MG63 (cell line): ENCODE data around the gene RAPGEF6. TPM values are rescaled to one million over a fixed set of nuclear protein-coding genes. Genes with fewer than 3 reads are reported as not detected.
A peak's percentile ranks its signal among the peaks of the same experiment; 100 is the strongest.

Experiments used
- DNase-seq: peaks from one replicate; pipeline ENCODE4 v3.0.0-alpha.2; 2020
- H3K27me3 ChIP-seq: fragments of 250-450 bp; sonication (Bioruptor Pico); 2 replicates; pipeline ENCODE4 v1.5.1; 2020; ENCODE audit warnings: mild to moderate bottlenecking, moderate library complexity
- H3K36me3 ChIP-seq: fragments of 250-450 bp; sonication (Bioruptor Pico); 2 replicates; pipeline ENCODE4 v1.5.1; 2020; ENCODE audit warnings: mild to moderate bottlenecking, moderate library complexity
- H3K4me3 ChIP-seq: fragments of 250-450 bp; sonication (Bioruptor Pico); 2 replicates; pipeline ENCODE4 v1.5.1; 2020; ENCODE audit warnings: mild to moderate bottlenecking, moderate library complexity
- H3K9me3 ChIP-seq: fragments of 250-450 bp; sonication (Bioruptor Pico); 2 replicates; pipeline ENCODE4 v1.5.1; 2020; ENCODE audit warnings: mild to moderate bottlenecking, moderate library complexity
- total RNA-seq: library from RNA; depleted of rRNA; stranded (reverse); fragments of >200 nt; shearing (Covaris generic); gene quantifications from 2 replicates; pipeline ENCODE4 v1.2.3, GENCODE V29; 2014; ENCODE audit warnings: low replicate concordance

The RAPGEF6 gene
- total RNA-seq, 1 experiment from 2014 or later: 5.4 TPM

DNA sequence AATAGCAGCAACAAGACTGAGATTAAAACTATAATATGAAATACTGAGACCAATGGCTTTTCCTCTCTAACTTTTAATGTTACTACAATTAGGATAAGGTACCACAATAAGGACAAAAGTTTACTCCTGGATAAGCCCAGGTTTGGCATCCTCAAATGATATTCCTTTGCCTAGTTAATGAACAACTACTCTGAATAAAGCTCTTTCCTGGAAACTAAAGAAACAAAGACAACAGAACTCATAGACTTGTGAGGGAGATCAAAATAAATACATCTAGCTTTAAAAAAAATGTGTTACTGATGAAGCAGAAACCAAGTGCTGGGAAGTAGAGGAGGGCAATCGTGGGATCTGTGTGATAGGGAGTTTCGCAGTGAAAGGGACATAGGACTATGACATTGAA is 19.3 kb upstream of the RAPGEF6 start:
- Histone ChIP-seq H3K9me3 (no peaks in the 10 kb centered on the region), H3K27me3 (no peaks in the 10 kb centered on the region), H3K36me3 (peaks cover 52% of the 10 kb centered on the region), H3K4me3 (no peak overlapping the region)
- no peak for DNase-seq

DNA sequence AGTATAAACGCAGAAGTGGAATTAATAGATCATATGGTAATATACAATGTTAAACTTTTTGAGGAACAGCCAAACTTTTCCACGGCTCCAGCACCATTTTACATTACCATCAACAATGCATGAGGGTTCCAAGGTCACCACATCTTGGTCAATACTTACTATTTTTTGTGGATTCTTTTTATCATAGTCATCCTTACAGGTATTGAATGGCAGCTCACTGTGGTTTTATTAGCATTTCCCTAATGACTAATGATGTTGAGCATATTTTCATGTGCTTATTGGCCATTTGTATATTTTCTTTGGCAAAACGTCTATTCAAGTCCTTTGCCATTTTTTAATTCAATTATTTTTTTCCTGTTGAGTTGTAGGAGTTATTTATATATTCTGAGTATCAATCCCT is 14.1 kb upstream of the RAPGEF6 start:
- peaks cover 75% of the 10 kb centered on the region for H3K36me3 ChIP-seq
- no peak overlapping the region for H3K4me3 ChIP-seq
- no peaks in the 10 kb centered on the region for H3K27me3 ChIP-seq
- H3K9me3 ChIP-seq: no peaks in the 10 kb centered on the region
- no peak for DNase-seq

DNA sequence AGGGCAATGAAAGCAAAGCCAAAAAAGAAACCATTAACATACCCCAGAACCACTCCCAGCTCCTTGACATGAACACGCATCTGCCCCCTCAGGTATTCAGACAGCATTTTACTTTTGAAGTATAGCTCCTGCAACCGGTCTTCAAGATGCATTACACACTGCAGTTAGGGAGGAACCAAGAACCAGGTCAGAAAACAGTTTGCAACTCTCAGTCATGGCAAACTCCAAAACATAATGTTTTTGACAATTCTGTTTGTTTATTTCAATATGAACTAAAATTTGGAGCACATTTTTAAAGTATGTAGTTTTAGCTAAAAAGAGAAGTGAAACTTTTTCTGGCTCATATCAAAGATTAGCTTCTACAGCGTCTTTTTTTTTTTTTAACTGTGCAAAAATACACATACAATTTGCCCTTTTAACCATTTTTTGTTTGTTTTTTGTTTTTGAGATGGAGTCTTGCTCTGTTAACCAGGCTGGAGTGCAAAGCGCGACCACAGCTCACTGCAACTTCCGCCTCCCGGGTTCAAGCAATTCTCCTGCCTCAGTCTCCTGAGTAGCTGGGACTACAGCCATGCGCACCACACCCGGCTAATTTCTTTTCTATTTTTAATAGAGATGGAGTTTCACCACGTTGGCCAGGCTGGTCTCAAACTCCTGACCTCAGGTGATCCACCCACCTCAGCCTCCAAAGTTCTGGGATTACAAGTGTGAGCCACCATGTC is 12.2 kb upstream of the RAPGEF6 start:
- Histone ChIP-seq H3K4me3 (no peak overlapping the region), H3K9me3 (no peaks in the 10 kb centered on the region), H3K36me3 (peaks cover 78% of the 10 kb centered on the region), H3K27me3 (no peaks in the 10 kb centered on the region)
- DNase-seq: no peak

DNA sequence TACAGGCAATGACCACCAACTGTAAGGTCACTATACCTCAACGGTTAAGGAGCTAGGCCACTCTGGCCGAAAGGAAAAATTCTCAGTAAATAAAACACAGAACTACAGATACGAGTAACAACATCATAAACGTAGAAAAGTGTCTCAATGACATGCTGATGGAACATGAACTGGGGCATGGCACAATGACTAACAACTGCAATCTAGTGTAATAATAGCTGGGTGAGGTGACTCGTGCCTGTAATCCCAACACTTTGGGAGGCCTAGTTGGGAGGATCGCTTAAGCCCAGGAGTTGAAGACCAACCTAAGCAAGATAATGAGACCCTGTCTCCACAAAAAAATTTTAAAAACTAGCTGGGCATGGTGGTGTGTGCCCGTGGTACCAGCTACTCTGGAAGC is 9.8 kb upstream of the RAPGEF6 start:
- H3K27me3 ChIP-seq: no peaks in the 10 kb centered on the region
- DNase-seq: peak; percentile 23
- no peak overlapping the region for H3K4me3 ChIP-seq
- H3K36me3 ChIP-seq: peaks cover 69% of the 10 kb centered on the region
- H3K9me3 ChIP-seq: no peaks in the 10 kb centered on the region

DNA sequence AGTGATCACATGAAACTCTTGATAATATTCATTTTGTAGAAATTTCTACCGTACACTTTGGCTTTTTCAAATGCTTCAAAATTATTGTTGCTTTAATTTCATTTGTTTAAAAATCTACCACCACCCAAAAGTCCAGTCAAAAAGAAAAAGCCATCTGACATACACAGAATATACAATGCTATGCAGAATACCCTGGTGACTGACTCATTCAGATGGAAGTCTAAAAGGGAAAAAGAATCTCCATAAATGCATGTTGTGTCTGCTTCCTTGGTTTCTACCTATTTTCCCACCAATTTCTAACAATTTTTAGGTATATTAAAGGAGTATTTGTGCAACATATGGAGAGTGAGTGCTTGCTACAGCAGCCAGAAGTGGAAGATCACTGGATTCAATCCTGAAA is 9.3 kb upstream of the RAPGEF6 start:
- Histone ChIP-seq H3K4me3 (no peak overlapping the region), H3K27me3 (no peaks in the 10 kb centered on the region), H3K36me3 (peaks cover 64% of the 10 kb centered on the region), H3K9me3 (no peaks in the 10 kb centered on the region)
- no peak for DNase-seq

DNA sequence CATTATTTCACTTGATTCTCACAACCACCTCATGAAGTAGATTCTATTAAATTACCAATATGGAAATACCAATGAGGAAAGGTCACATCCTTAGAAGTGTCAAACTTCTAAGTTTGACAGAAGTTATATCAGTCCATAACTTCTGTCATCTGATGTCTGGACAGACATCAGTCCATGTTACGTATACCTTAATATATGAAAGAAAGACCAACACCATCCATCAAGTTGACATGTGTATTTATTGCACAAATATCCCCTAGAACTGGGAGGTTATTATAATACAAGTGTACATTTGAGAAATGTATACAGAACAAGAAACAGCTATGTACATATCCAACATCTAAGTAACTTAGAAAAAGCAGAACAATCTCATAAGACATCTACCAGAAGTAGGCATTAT is 6.5 kb upstream of the RAPGEF6 start:
- no peaks in the 10 kb centered on the region for H3K27me3 ChIP-seq
- H3K4me3 ChIP-seq: no peak overlapping the region
- no peaks in the 10 kb centered on the region for H3K9me3 ChIP-seq
- no peak for DNase-seq
- H3K36me3 ChIP-seq: peaks cover 46% of the 10 kb centered on the region

DNA sequence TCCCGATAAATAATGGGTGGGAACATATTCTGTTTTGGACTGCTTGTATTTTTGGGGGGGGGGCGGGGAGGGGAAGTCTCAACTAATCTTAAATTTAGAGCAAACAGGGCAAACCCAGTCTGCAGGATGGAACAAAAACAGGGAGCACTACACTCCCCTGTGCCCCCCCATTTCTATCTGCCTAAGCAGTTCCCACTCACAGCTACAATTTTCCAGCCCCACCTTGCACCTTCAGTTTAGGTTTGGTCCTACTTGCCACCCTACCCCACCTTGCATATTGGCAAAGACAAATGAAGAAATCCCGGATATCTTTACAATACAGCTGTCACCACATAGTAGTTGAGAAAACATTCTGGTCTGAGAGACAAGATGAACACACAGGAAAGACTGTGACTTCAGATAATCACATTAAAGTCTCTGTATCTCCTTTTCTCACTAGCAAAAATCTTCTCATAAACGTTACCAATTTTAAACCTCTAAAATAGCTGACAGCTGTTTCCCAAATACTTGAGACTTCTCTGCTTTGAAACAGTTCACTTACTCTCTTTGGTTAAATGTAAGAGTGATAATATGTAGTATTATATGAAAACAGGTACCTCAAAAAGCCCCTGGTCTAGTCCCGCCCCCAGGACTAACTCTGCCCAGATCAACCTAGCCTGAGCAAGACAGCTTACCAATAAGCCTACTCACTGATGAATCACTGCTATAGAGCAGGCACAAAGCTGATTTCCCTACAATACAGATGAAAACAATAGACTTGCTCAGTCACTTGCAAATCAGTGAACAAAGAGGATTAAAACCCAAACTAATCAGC is 5.2 kb upstream of the RAPGEF6 start:
- DNase-seq: peak; percentile 34

DNA sequence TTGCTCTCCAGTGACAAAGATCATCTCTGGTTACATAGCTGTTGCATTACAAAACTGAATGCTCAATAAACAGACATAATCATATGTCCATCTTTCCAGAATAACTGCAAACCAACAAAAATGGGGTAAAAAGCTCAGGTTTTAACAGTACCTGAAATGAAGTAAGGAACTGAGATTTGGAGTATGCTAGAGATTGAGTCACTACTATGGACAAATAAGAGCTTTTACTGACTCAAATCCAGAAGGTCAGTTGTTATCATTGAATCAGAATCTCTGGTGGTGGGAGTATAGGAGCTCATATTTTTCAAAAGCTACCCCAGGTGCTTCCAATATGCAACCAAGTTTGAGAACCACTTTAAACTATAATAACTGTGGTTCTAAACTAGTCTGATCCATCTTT is 4.1 kb upstream of the RAPGEF6 start:
- H3K27me3 ChIP-seq: no peaks in the 10 kb centered on the region
- peaks cover 27% of the 10 kb centered on the region for H3K36me3 ChIP-seq
- DNase-seq: no peak
- H3K4me3 ChIP-seq: no peak overlapping the region
- no peaks in the 10 kb centered on the region for H3K9me3 ChIP-seq

More for the DNA sequence above, 5.2 kb upstream of the RAPGEF6 start:
- Histone ChIP-seq H3K4me3 (no peak overlapping the region), H3K9me3 (no peaks in the 10 kb centered on the region), H3K36me3 (peaks cover 35% of the 10 kb centered on the region), H3K27me3 (no peaks in the 10 kb centered on the region)

DNA sequence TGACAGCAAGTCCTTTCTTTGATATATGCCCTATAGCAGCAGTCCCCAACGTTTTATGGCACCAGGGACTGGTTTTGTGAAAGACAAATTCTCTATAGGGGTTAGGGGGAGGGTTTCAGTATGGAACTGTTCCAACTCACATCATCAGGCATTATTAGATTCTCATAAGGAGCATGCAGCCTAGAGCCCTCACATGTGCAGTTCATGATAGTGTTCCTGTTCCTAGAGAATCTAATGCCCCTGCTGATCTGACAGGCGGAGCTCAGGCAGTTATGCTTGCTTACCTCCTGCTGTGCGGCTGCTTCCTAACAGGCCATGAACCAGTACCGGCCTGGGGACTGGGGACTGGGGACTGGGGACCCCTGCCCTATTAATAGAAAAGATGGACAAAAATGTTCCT is 2.7 kb upstream of the RAPGEF6 start:
- H3K27me3 ChIP-seq: no peaks in the 10 kb centered on the region
- H3K9me3 ChIP-seq: no peaks in the 10 kb centered on the region
- no peak overlapping the region for H3K4me3 ChIP-seq
- no peak for DNase-seq
- peaks cover 21% of the 10 kb centered on the region for H3K36me3 ChIP-seq

DNA sequence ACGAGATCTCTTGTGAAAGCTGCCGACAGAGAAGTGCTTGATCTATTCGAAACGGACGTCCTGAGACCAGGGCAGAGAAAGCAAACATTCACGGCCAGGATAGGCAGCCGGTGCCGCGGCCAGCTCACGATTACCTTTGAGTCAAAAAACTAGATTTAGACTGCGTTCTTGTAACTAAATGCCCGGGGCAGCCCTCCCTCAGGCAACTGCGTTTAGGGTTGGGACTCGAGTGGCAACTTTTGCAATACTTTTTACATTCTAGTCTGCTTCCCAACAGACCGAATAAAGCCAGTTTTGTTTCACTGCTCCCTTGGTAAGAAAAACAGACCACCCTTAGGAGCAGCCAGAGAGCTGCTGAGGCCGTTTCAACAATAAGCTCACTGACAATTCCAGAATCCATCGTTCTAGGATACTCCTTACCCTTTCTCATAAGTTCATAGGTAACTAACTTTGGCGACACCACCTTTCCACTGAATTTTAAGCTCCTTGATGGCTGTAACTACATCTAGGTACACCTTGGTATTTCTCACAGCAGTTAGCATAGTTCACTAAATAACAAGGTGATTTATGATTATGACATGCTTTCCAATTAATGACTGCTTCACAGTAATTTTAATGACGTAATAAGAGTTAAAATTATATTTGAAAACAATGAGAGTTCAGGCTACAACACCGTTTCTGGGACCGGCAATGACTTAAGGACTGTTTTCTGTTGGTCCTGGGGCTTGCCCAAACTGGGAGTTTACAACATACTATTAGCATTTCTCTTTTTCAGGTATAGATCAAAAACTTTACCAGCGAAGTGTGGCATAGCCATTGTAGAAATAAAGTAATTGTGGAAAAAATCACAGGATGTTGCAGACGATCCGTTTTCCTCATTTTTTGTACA is 899 bp upstream of the RAPGEF6 start:
- Histone ChIP-seq H3K36me3 (peaks cover 10% of the 10 kb centered on the region), H3K9me3 (no peaks in the 10 kb centered on the region), H3K27me3 (no peaks in the 10 kb centered on the region), H3K4me3 (peak overlapping the region; percentile 86)
- no peak for DNase-seq

DNA sequence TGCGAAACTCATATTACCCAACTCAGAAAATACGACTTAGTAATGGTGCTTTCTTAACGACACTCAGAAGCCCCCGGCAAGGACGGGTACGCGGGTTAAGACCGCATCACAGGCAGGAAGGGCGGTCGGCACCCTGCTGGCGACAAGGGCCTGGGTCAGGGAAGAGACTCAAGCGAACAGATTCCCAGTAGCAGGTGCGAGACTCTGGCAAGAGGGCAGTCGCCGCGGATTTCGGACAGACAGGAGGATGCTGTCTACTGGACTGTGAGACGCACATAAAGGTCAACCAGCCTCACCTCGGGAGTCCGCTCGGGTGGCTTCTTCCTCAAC is 398 bp downstream of the RAPGEF6 start:
- Histone ChIP-seq H3K4me3 (peak overlapping the region; percentile 86), H3K27me3 (no peaks in the 10 kb centered on the region), H3K36me3 (peaks cover 6% of the 10 kb centered on the region), H3K9me3 (no peaks in the 10 kb centered on the region)
- peak; percentile 74 for DNase-seq

DNA sequence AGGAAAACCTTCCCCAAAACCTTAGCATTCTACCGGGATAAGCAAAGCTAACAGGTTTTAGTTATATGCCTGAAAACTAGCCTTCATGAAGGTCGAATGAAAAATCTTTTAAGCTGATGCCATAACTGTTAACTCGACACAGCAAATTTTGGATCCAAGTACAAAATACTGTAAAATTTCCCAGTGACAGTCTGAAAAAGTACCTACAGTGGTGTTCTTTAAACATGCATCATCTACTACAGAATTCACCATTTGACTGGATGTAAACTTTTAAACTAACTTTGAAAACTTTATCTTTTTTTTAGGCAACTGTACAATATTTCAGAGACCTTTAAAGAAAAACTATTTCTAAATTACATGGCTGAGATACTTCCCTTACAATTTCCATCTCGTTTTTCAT is 791 bp downstream of the RAPGEF6 start:
- DNase-seq: no peak
- Histone ChIP-seq H3K27me3 (no peaks in the 10 kb centered on the region), H3K4me3 (peak overlapping the region; percentile 86), H3K36me3 (peaks cover 6% of the 10 kb centered on the region), H3K9me3 (no peaks in the 10 kb centered on the region; the same call in 1 of the 2 replicates)

DNA sequence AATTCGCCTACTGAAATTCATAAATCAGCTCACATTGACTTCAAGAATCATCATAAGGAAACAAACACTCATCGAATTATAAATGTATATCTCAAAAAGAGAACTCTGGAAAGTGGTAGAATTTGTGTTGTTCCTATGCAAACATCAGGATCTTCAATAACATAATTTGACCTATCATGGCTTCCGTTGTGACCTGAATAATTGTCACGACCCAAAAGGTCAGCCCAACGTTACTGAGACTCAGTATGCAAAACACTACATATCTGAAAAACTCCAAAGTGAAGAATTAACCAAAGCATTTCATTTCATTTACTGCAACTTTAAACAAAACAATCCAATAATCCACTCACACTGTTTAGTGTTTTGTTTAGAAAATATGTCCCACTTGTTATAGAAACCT is 1.2 kb downstream of the RAPGEF6 start:
- peaks cover 6% of the 10 kb centered on the region for H3K36me3 ChIP-seq
- no peaks in the 10 kb centered on the region for H3K27me3 ChIP-seq
- H3K4me3 ChIP-seq: peak overlapping the region; percentile 86
- H3K9me3 ChIP-seq: no peaks in the 10 kb centered on the region; the same call in 1 of the 2 replicates
- no peak for DNase-seq

DNA sequence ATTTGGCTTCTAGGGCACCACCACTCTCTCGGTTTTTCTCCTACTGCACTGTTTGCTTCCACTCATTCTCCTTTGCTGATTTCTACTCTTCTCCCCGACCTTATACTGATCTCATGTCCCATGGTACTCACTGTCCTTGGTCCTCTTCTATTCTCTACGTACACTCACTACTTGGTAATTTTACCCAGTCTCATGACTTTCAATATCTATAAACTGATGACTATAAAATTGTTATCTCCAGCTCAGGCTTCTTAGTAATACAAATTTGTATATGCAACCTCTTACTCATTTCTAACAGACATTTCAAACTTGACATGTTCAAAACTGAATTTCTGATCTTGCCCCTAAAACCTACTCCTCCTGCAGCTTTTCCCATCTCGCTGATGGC is 4.1 kb downstream of the RAPGEF6 start:
- Histone ChIP-seq H3K27me3 (no peaks in the 10 kb centered on the region), H3K36me3 (peaks cover 6% of the 10 kb centered on the region), H3K4me3 (no peak overlapping the region), H3K9me3 (no peaks in the 10 kb centered on the region; the same call in 1 of the 2 replicates)
- no peak for DNase-seq

DNA sequence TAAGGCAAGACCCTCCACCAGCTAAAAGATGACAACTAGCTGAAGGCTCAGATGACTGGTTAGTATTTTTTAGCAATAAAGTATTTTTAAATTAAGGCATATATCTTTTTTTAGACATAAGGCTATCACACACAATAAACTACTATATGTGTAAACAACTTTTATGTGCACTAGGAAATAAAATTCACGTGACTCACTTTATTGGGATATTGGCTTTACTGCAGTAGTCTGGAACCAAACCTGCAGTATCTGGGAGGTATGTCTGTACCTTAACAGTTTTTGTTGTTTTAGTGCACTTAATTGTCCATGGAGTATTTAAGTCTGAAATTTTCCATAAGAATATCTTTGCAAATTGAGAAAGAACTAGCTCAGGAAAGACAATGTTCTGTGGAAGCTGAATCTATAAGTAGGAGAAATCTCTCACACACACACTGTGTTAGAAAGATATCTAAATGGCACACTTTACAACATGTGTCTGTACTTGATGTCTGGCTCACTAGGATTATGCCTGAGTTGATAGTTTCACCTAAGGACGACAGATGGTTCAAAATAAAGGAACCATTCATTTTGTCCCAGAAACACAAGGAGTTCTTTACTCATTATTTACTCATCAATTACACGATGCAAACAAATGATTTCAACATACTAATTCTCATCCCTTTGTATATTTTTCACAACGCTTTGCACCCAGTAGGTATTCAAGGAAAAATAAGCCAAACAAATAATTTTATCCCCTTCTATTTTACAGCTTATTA is 4.6 kb downstream of the RAPGEF6 start:
- H3K4me3 ChIP-seq: no peak overlapping the region
- no peaks in the 10 kb centered on the region for H3K27me3 ChIP-seq
- H3K36me3 ChIP-seq: peaks cover 6% of the 10 kb centered on the region
- no peaks in the 10 kb centered on the region; the same call in 1 of the 2 replicates for H3K9me3 ChIP-seq
- DNase-seq: no peak

DNA sequence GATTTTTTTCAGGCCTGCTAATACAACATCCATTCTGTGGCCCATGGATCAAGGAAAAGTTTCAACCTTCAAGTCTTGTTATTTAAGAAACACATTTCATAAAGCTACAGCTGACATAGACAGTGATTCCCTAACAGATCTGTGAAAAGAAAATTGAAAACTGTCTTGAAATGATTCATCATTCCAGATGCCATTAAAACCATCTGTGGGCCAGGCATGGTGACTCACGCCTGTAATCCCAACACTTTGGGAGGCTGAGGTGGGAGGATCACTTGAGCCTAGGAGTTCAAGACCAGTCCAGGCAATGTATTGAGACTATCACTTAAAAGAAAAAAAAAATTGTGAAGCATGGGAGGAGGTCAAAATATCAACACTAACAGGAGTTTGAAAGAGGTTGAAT is 6.0 kb downstream of the RAPGEF6 start:
- DNase-seq: peak; percentile 80
- no peaks in the 10 kb centered on the region; the same call in 1 of the 2 replicates for H3K9me3 ChIP-seq
- no peak overlapping the region for H3K4me3 ChIP-seq
- H3K27me3 ChIP-seq: no peaks in the 10 kb centered on the region
- peaks cover 6% of the 10 kb centered on the region for H3K36me3 ChIP-seq
